CD1c-positive myeloid dendritic cell (primary cell): Measurements from ENCODE around the gene TSC1.

Source experiments
- DNase-seq: peaks from one replicate; pipeline ENCODE4 v3.0.0-alpha.2; 2016; ENCODE audit errors: extremely low spot score

Gene TSC1

DNA sequence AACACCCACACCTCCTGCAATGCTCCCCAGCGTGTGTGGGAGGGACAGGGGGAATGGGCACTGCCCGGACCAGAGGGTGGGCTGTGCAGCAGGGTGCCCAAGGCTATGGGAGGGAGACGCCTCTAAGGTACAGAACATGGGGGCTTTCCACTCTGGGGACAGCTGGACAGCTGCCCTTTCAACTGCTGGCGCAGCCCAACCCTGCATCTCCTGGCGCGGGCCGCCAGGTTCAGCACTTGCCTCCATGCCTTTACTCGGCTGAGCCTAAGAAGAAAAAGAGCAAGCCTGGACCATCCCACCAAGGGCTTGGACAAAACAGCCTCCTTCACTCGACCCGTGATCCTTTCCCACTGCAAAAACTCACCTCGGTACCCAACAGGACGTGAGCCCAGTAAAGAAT, 81.3 kb downstream of the TSC1 start:
- DNase-seq = no peak

DNA sequence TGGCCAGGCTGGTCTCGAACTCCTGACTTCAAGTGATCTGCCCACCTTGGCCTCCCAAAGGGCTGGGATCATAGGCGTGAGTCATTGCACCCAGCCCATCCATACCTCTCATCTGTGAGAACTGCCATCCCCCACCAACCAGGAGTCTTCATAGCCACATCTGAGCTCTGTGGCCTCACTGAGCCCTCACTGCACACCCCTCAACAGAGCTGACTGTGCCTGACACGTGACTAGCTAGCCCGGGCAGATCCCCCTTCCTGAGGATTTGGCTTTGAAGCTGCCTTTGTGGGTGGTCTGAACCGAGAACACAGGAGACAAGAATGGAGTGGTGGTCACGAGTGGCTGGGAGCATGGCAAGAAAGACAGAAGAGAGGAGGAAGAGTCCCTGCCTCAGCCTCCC, 81.9 kb downstream of the TSC1 start:
- no peak for DNase-seq

GRCh38 chr9:132861666-132862065, 82.8 kb downstream of the TSC1 start:
- no peak for DNase-seq

DNA sequence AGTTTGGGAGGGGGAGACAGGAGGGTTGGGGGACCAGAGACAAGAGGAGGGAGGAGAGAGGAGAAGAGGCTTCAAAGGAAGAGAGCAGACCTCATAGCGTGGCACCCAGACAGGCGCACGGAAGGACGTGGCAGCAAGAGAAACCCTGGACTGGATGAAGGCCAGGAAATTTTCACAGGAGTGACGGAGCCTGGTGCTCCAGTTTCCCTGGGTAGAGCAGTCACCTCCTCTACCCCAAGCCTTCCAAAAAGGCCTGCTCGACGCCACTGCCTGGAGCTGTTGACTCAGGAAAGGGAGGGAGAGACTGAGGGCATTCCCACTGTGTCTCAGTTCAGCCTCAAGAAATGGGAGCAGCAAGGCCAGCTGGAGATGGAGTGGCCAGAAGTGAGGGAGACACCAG, 85.7 kb downstream of the TSC1 start:
- DNase-seq = no peak

DNA sequence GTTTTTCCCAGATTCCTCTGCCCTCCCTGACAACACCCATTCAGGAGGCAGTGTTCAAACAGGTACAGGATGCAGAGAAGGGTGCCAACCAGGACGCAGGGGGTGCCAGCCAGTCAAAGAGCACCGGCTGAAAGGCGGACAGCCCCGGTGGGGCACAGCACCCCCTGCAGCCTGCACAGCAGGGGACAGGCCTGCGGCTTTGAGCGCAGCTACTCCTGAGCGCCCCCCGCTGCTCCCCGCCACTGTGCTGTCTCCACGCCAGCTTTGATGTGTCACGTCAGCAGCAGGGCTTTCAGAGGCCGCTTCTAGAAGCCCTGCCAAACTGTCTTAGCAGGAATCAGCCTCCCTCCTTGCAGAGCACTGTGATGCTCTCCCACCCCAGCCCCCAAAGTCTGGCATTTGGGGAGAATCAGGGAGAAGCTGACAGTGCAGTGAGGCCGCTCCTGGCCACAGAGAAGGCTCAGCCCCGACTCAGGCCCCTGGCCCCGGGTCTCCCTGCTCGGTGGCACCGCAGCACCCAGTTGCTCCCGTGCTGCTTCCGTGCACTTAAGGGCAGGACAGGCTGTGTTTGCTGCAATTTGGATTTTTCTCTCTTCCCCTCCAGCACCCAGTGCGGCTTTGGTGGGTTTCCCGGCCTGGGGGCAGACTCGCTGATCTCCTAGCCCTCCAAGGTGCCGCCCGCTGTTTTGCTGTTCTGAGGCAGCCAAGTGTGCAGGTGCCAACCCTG, 86.6 kb downstream of the TSC1 start:
- DNase-seq = no peak

DNA sequence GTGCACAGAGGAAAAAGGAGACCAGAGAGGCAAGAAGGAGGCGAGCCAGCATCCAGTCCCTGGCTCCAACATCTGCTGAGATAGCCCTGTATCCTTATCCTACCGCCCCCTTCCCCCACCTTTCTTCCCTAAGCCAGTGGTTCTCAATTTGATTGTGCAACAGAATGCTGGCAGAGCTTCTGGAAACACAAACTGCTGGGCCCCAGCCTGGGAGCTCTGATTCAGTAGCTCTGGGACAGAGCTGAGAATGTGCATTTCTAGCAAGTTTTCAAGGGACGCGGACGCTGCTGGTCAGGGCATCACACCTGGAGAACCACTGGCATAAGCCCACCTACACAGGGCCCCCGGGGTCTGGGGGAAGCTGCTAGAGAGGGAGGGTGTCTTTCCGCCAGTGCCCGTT, 87.4 kb downstream of the TSC1 start:
- no peak for DNase-seq

DNA sequence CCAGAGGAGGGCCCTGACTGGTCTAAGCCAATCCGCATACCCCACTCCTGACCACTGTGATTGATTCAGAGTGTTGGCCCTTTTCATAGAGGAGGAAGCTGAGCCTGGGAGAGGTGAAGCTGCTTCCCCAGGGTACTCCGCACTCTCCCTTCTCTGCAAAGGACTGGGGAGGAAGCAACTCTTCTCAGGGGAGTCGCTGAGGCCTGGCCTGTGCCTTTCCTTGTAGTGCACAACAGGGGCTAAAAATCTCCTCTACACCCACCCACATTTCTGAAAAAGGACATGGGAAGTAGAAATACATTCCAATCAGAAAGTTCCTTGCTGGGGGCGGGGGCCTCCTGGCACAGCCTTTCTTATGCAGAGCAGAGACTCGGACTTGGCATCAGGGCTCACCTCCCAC, 88.5 kb downstream of the TSC1 start:
- DNase-seq = no peak

DNA sequence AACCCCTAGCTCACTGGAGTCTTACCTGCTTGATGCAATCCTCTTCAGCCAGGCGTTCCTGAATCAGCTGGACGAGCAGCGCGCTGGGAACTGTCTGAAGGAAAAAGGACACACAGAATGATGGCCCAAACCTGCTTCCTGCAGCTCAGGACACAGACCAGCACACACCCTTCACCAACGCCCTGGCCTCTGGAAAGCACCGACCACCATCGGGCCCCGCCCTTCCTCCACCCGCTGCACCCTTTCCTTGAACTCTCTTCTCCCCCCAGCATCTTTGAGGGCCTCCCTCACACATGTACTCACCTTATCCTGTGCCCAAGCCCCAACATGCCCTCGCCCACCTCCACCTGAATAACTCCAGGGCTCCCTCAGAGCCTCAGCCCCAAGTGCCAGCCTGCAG, 89.6 kb downstream of the TSC1 start:
- no peak for DNase-seq

DNA sequence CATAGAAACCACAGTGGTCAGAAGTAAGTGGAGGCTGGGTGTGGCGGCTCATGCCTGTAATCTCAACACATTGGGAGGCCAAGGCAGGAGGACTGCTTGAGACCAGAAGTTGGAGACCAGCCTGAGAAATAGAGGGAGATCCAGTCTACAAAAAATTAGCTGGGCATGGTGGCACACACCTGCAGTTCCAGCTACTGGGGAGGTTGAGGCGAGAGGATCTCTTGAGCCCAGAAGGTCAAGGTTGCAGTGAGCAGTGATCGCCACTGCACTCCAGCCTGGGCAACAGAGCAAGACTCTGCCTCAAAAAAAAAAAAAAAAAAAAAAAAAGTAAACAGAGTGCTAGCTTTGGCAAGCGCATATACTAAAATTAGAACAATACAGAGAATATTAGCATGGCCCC, 90.9 kb downstream of the TSC1 start:
- DNase-seq = no peak

DNA sequence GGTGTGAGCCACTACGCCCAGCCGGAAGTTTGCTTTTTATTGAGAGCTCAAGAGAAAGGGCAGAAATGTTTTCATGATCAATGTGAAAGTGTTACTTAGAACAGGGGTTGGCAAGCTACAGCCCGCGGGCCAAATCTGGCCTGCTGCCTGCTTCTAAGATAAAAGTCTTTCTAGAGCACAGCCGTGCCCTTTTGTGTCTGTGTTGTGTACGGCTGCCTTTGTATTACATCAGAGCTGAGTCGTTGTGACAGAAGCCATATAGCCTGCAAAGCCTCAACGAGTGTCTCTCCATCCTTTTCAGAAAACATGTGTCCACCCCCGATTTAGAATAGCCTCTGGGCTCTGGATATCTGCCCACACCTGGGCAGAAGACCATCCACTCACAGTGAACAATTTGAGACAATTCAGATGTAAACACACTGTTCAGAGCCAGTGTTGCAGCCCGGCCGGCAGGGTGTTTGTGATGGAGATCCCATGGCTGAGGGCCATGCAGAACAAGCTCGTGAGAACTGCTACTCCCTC, 95.2 kb downstream of the TSC1 start:
- no peak for DNase-seq

DNA sequence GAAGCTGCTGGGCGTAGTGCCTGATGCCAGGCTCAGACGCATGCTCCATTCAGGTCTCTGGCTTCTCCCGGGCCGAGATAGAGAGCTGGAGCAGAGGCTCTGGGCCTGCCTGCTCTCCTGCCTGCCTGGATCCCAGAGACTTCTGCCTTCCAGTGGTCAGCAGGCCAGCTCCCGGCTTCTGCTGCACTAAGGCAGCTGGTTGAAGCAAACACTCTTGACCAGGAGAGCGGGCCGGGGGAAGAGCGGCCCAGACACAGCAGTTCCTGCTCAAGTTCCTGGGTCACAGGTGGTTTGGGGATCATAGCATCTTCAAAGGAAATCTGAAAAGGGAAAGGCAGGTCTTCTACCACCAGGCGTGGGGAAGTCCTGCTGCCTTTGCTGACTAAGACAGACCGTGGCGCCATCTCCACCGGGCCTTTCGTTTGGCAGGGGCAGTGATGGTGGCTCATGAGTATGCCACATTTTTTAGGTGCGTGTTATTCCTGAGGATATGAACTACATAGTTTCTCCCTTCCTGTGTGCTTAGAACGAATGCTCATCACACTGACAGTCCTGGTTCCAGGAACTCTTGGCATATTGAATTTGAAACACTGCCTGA, 97.4 kb downstream of the TSC1 start:
- no peak for DNase-seq

DNA sequence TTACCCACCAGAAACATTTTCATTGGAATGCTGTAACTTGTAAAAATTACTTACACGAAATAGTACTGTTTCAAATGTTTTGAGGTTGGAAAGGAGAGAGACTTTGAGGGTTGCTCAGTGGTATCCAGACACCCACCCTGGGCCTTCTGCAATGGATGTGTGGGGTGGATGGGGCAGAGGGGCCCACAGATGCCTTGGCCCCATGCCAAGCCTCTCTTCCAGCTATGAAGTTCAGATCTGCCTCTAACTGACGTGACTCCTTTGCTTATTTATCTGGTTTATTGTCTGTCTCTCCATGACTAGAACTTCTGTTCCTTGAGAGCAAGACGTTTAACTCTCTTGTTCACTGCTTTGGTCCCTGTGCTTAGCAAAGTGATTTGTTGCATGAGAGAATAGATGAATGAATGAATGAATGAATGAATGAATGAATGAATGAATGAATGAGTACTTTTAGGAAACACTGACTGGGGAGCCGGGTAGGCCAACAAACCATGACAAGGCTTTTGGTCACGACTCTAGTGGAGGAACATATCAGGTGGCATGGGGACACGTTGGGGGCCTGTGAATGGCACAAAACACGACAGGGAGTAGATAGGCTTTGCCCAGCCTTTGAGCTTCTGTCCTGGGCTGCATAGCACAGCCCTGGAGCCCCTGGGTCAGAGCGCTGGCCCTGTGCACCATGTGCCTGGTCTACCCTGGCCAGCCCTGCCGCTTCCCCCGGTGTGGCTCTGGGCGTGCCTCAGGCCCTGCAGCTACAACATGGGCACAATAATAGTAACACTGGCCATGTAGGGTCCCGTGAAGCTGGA, 98.1 kb downstream of the TSC1 start:
- DNase-seq = no peak

GRCh38 chr9:132842124-132843044, 102.0 kb downstream of the TSC1 start:
- DNase-seq = no peak
